CD8-positive, alpha-beta memory T cell (primary cell): ENCODE results near the gene NACC2. TPM values are rescaled to one million over a fixed set of nuclear protein-coding genes. Genes with fewer than 3 reads are reported as not detected.

Experiments used
- CTCF ChIA-PET: fragments of 350-600 bp; sonication (Branson Sonifier 250); formaldehyde crosslinking; loops from one replicate; lab custom pipeline; 2021; ENCODE audit warnings: antibody characterized with exemption; lab: Charles Lee
- POLR2A ChIA-PET: fragments of 350-600 bp; sonication (Branson Sonifier 250); formaldehyde crosslinking; loops from one replicate; lab custom pipeline; 2021; ENCODE audit warnings: antibody characterized with exemption; lab: Charles Lee
- DNase-seq, 5 donors: peaks; one replicate each; pipeline versions ENCODE4 v3.0.0 to v3.0.0-alpha.2; 2020 to 2022; ENCODE audit warnings: mixed read lengths in 1 of 5
- H3K27ac ChIP-seq: one replicate; pipeline ENCODE4 v1.7.0; 2013; ENCODE audit warnings: low read depth, mild to moderate bottlenecking, low read length, moderate library complexity
- H3K27me3 ChIP-seq: 2 replicates; pipeline ENCODE4 v1.7.0; 2013; ENCODE audit warnings: low read length, mild to moderate bottlenecking; ENCODE audit not compliant: insufficient read depth, poor library complexity, severe bottlenecking
- H3K36me3 ChIP-seq: 2 replicates; pipeline ENCODE4 v1.7.0; 2013; ENCODE audit warnings: mild to moderate bottlenecking, low read length, moderate library complexity; ENCODE audit not compliant: insufficient read depth
- H3K4me1 ChIP-seq: 2 replicates; pipeline ENCODE4 v1.7.0; 2013; ENCODE audit warnings: mild to moderate bottlenecking, low read length, moderate library complexity; ENCODE audit not compliant: insufficient read depth
- H3K4me3 ChIP-seq: 2 replicates; pipeline ENCODE4 v1.7.0; 2013; ENCODE audit warnings: mild to moderate bottlenecking, low read length
- H3K9me3 ChIP-seq: 2 replicates; pipeline ENCODE4 v1.7.0; 2013; ENCODE audit warnings: mild to moderate bottlenecking, low read length
- H3K27ac Mint-ChIP-seq, 8 donors: one replicate each; pipeline ENCODE4 v1.8.0; 2020 to 2021; ENCODE audit warnings: mixed read lengths in 8 of 8, mild to moderate bottlenecking in 6 of 8, inconsistent platforms in 3 of 8, moderate library complexity in 3 of 8
- H3K27me3 Mint-ChIP-seq, 2 donors: one replicate each; pipeline ENCODE4 v1.8.0; 2020 to 2021; ENCODE audit warnings: mixed read lengths in 2 of 2, mild to moderate bottlenecking in 1 of 2, moderate library complexity in 1 of 2
- H3K36me3 Mint-ChIP-seq, 3 donors: one replicate each; pipeline ENCODE4 v1.8.0; 2020 to 2021; ENCODE audit warnings: mixed read lengths in 3 of 3, inconsistent platforms in 1 of 3, mild to moderate bottlenecking in 1 of 3
- H3K4me1 Mint-ChIP-seq, 3 donors: one replicate each; pipeline ENCODE4 v1.8.0; 2020 to 2021; ENCODE audit warnings: mixed read lengths in 3 of 3, inconsistent platforms in 1 of 3, mild to moderate bottlenecking in 1 of 3
- H3K4me3 Mint-ChIP-seq, 7 donors: one replicate each; pipeline ENCODE4 v1.8.0; 2020 to 2021; ENCODE audit warnings: mixed read lengths in 7 of 7, mild to moderate bottlenecking in 6 of 7, moderate library complexity in 4 of 7, inconsistent platforms in 2 of 7
- H3K9me3 Mint-ChIP-seq, 5 donors: one replicate each; pipeline ENCODE4 v1.8.0; 2020 to 2022; ENCODE audit warnings: mixed read lengths in 5 of 5, mild to moderate bottlenecking in 3 of 5, moderate library complexity in 2 of 5, inconsistent platforms in 1 of 5
- polyA plus RNA-seq: library from polyadenylated mRNA; unstranded; fragments of 300-500 nt; fragmentation: Illumina TruSeq; gene quantifications from one replicate; pipeline ENCODE4 v1.2.3, GENCODE V29; 2021
- total RNA-seq, 2 experiments: library from RNA; stranded (reverse); gene quantifications; one replicate each; pipeline ENCODE4 v1.2.3, GENCODE V29; 2021

NACC2 gene
- total and polyA plus RNA-seq, 3 experiments from 2014 or later: 2.9 to 9.1 (median 9.0) TPM

GRCh38 chr9:136082496-136083361 lies 12.4 kb downstream of the NACC2 start:
- Mint-ChIP-seq H3K27ac (peak overlapping the region in 2 of 8 donors; percentile 39 to 80), H3K36me3 (peaks cover 0 to 10% (median 0%) of the 10 kb centered on the region in 3 donors)

GRCh38 chr9:136081826-136082495 lies 13.1 kb downstream of the NACC2 start:
- H3K4me3 ChIP-seq: no peak overlapping the region
- no peak overlapping the region for H3K27ac ChIP-seq
- Mint-ChIP-seq H3K36me3 (peaks cover 0 to 10% (median 0%) of the 10 kb centered on the region in 3 donors), H3K4me1 (peaks cover 10 to 42% (median 21%) of the 10 kb centered on the region in 3 donors), H3K27me3 (no peaks in the 10 kb centered on the region), H3K27ac (no peak overlapping the region), H3K9me3 (no peaks in the 10 kb centered on the region), H3K4me3 (no peak overlapping the region)
- no peaks in the 10 kb centered on the region for H3K4me1 ChIP-seq
- H3K9me3 ChIP-seq: no peaks in the 10 kb centered on the region
- H3K27me3 ChIP-seq: no peaks in the 10 kb centered on the region
- ChIA-PET POLR2A (no interaction called here), CTCF (no interaction called here)
- peak in 1 of 5 donors; percentile 38 for DNase-seq
- H3K36me3 ChIP-seq: no peaks in the 10 kb centered on the region

More at GRCh38 chr9:136082496-136083361, 12.4 kb downstream of the NACC2 start:
- peak in 1 of 5 donors; percentile 42 for DNase-seq
- Histone ChIP-seq H3K27ac (no peak overlapping the region), H3K9me3 (no peaks in the 10 kb centered on the region), H3K4me1 (no peaks in the 10 kb centered on the region), H3K36me3 (no peaks in the 10 kb centered on the region), H3K27me3 (no peaks in the 10 kb centered on the region), H3K4me3 (no peak overlapping the region)
- no peaks in the 10 kb centered on the region for H3K27me3 Mint-ChIP-seq
- no peak overlapping the region for H3K4me3 Mint-ChIP-seq
- CTCF ChIA-PET: no interaction called here
- POLR2A ChIA-PET: no interaction called here
- H3K9me3 Mint-ChIP-seq: no peaks in the 10 kb centered on the region
- peaks cover 10 to 38% (median 20%) of the 10 kb centered on the region in 3 donors for H3K4me1 Mint-ChIP-seq

- Histone ChIP-seq H3K4me3 (no peak overlapping the region), H3K36me3 (no peaks in the 10 kb centered on the region), H3K4me1 (peaks cover 3% of the 10 kb centered on the region), H3K27ac (no peak overlapping the region), H3K27me3 (no peaks in the 10 kb centered on the region), H3K9me3 (no peaks in the 10 kb centered on the region)
- CTCF ChIA-PET: no interaction called here
- Mint-ChIP-seq H3K9me3 (no peaks in the 10 kb centered on the region), H3K27me3 (no peaks in the 10 kb centered on the region), H3K27ac (no peak overlapping the region), H3K36me3 (peaks cover 0 to 10% (median 1%) of the 10 kb centered on the region in 3 donors), H3K4me3 (no peak overlapping the region), H3K4me1 (peaks cover 12 to 39% (median 22%) of the 10 kb centered on the region in 3 donors)
- DNase-seq: peak in 1 of 5 donors; percentile 31
- POLR2A ChIA-PET: no interaction called here
Measured at GRCh38 chr9:136081113-136081825, 13.8 kb downstream of the NACC2 start.

- H3K4me1 Mint-ChIP-seq: peaks cover 18 to 45% (median 27%) of the 10 kb centered on the region in 3 donors
- no peak overlapping the region for H3K27ac ChIP-seq
- no peak overlapping the region for H3K4me3 ChIP-seq
- no peaks in the 10 kb centered on the region for H3K9me3 ChIP-seq
- no peaks in the 10 kb centered on the region for H3K9me3 Mint-ChIP-seq
- no peaks in the 10 kb centered on the region for H3K36me3 ChIP-seq
- H3K27ac Mint-ChIP-seq: no peak overlapping the region
- POLR2A ChIA-PET: no interaction called here
- DNase-seq: peak in 1 of 5 donors; percentile 32
- H3K36me3 Mint-ChIP-seq: peaks cover 0 to 14% (median 3%) of the 10 kb centered on the region in 3 donors
- H3K4me1 ChIP-seq: peaks cover 5% of the 10 kb centered on the region
- no peak overlapping the region for H3K4me3 Mint-ChIP-seq
- H3K27me3 Mint-ChIP-seq: no peaks in the 10 kb centered on the region
- no peaks in the 10 kb centered on the region for H3K27me3 ChIP-seq
- CTCF ChIA-PET: no interaction called here
Measured at GRCh38 chr9:136080716-136081112, 14.4 kb downstream of the NACC2 start.

GRCh38 chr9:136079916-136080246 lies 15.2 kb downstream of the NACC2 start:
- CTCF ChIA-PET: no interaction called here
- POLR2A ChIA-PET: no interaction called here
- H3K27ac ChIP-seq: no peak overlapping the region
- no peak overlapping the region for H3K4me3 ChIP-seq
- DNase-seq: peak in 1 of 5 donors; percentile 34
- peaks cover 5% of the 10 kb centered on the region for H3K4me1 ChIP-seq
- Mint-ChIP-seq H3K4me1 (peaks cover 19 to 45% (median 27%) of the 10 kb centered on the region in 3 donors), H3K36me3 (peaks cover 0 to 14% (median 3%) of the 10 kb centered on the region in 3 donors), H3K4me3 (no peak overlapping the region), H3K9me3 (no peaks in the 10 kb centered on the region), H3K27ac (no peak overlapping the region), H3K27me3 (no peaks in the 10 kb centered on the region)
- no peaks in the 10 kb centered on the region for H3K36me3 ChIP-seq
- no peaks in the 10 kb centered on the region for H3K27me3 ChIP-seq
- no peaks in the 10 kb centered on the region for H3K9me3 ChIP-seq

- ChIA-PET CTCF (interaction anchor here (0.7 to 0.8 kb wide), 2 partner anchors 10 to 43 kb away, joined by 3 read pairs; no protein-coding TSS in a partner anchor), POLR2A (no interaction called here)
- Mint-ChIP-seq H3K27ac (peak overlapping the region in 2 of 8 donors; percentile 36 to 41), H3K9me3 (no peaks in the 10 kb centered on the region), H3K27me3 (no peaks in the 10 kb centered on the region), H3K4me1 (peaks cover 14 to 42% (median 22%) of the 10 kb centered on the region in 3 donors), H3K36me3 (peaks cover 0 to 16% (median 6%) of the 10 kb centered on the region in 3 donors), H3K4me3 (no peak overlapping the region)
- H3K27me3 ChIP-seq: no peaks in the 10 kb centered on the region
- H3K27ac ChIP-seq: no peak overlapping the region
- no peak overlapping the region for H3K4me3 ChIP-seq
- H3K4me1 ChIP-seq: peaks cover 5% of the 10 kb centered on the region
- peak in 1 of 5 donors; percentile 43 for DNase-seq
- no peaks in the 10 kb centered on the region for H3K36me3 ChIP-seq
- no peaks in the 10 kb centered on the region for H3K9me3 ChIP-seq
Measured at GRCh38 chr9:136079211-136079915, 15.7 kb downstream of the NACC2 start.

GRCh38 chr9:136078498-136079011 lies 16.5 kb downstream of the NACC2 start:
- CTCF ChIA-PET: interaction anchor here (0.7 to 0.8 kb wide), 2 partner anchors 11 to 44 kb away, joined by 3 read pairs; no protein-coding TSS in a partner anchor
- Mint-ChIP-seq H3K36me3 (peaks cover 0 to 15% (median 6%) of the 10 kb centered on the region in 3 donors), H3K27me3 (no peaks in the 10 kb centered on the region), H3K27ac (no peak overlapping the region), H3K4me3 (no peak overlapping the region), H3K4me1 (peaks cover 12 to 40% (median 19%) of the 10 kb centered on the region in 3 donors), H3K9me3 (no peaks in the 10 kb centered on the region)
- Histone ChIP-seq H3K27ac (no peak overlapping the region), H3K4me3 (no peak overlapping the region), H3K27me3 (no peaks in the 10 kb centered on the region), H3K4me1 (peaks cover 5% of the 10 kb centered on the region), H3K36me3 (no peaks in the 10 kb centered on the region), H3K9me3 (no peaks in the 10 kb centered on the region)
- POLR2A ChIA-PET: no interaction called here
- DNase-seq: peak in 1 of 5 donors; percentile 42
